ENCODE data around the gene UGT1A6. TPM values are rescaled to one million over a fixed set of nuclear protein-coding genes. Genes with fewer than 3 reads are reported as not detected.

Gene UGT1A6
- total and polyA plus RNA-seq, 2 donors (not counting 1 experiment from before 2014, with no cell fraction given), result not detected

DNA sequence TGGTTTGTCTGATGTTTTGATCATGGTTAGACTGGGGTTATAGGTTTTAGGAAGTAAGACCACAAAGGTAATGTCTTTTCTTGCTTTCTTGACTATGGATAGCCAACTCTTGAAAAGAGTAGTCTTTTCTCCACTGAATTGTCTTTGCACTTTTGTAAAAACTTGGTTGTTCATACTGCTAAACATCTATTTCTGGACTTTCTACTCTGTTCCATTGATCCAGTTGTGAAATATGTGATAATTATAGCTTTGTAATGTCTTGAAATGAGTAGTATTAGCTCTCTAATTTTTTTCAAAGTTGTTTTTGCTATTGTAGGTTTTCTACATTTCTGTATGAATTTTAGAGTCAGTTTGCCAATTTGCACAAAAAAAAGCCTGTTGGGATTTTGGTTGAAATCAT lies 34.1 kb upstream of the UGT1A6 start:
- no peak overlapping the region for H3K27ac ChIP-seq (ENCODE audit: insufficient read depth, low read length)
- no peaks in the 10 kb centered on the region for H3K9me3 ChIP-seq (ENCODE audit: control insufficient read depth, insufficient read depth, low read depth, low read length)
- no peak for TF ChIP-seq EZH2 (IDR thresholded peaks at IDR 0.05; ENCODE audit: low read length, missing control alignments)
- TF ChIP-seq, protein P1, sequence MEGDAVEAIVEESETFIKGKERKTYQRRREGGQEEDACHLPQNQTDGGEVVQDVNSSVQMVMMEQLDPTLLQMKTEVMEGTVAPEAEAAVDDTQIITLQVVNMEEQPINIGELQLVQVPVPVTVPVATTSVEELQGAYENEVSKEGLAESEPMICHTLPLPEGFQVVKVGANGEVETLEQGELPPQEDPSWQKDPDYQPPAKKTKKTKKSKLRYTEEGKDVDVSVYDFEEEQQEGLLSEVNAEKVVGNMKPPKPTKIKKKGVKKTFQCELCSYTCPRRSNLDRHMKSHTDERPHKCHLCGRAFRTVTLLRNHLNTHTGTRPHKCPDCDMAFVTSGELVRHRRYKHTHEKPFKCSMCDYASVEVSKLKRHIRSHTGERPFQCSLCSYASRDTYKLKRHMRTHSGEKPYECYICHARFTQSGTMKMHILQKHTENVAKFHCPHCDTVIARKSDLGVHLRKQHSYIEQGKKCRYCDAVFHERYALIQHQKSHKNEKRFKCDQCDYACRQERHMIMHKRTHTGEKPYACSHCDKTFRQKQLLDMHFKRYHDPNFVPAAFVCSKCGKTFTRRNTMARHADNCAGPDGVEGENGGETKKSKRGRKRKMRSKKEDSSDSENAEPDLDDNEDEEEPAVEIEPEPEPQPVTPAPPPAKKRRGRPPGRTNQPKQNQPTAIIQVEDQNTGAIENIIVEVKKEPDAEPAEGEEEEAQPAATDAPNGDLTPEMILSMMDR (conservative IDR thresholded peaks at IDR 0.05 in 1 of 2, IDR thresholded peaks at IDR 0.05 in 1 of 2; ENCODE audit: low read depth in 1 of 2, low read length in 2 of 2), result no peak
- no peak overlapping the region for H3K9ac ChIP-seq (ENCODE audit: insufficient read depth, low read length)
- no peaks in the 10 kb centered on the region for H3K4me1 ChIP-seq (ENCODE audit: control insufficient read depth, extremely low read depth, insufficient read depth, low read length)
- no peaks in the 10 kb centered on the region for H4K20me1 ChIP-seq (ENCODE audit: control insufficient read depth, extremely low read depth, insufficient read depth, low read length)
- H3K36me3 ChIP-seq (ENCODE audit: control insufficient read depth, insufficient read depth, low read length), result no peaks in the 10 kb centered on the region
- no peaks in the 10 kb centered on the region for H3K79me2 ChIP-seq (ENCODE audit: control insufficient read depth, insufficient read depth, low read length)
- H3K4me3 ChIP-seq (replicated peaks in 1 of 4; ENCODE audit: control extremely low read depth in 1 of 4, insufficient read depth in 1 of 4, low read depth in 3 of 4, low read length in 4 of 4), result no peak overlapping the region
- DNase-seq (ENCODE audit: low read depth in 2 of 2), result no peak
- no peaks in the 10 kb centered on the region for H3K27me3 ChIP-seq (ENCODE audit: control insufficient read depth, insufficient read depth, low read length)
- H2AFZ ChIP-seq (ENCODE audit: low read length), result no peak overlapping the region
- H3K4me2 ChIP-seq (ENCODE audit: extremely low read depth, insufficient read depth, low read length), result no peak overlapping the region

DNA sequence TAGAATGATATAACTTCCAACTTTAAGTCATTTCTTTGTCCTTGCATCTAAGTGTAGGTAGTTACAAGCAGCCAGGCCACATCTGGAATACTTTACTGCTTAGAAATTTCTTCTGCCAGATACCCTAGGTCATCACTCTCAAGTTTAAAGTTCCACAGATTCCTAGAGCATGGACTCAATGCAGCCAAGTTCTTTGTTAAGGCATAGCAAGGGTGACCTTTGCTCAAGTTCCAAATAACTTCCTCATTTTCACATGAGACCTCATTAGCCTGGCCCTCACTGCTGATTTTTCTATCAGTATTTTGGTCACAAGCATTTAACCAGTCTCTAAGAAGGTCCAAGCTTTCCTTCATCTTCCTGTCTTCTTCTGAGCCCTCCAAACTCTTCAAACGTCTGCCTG lies 28.8 kb upstream of the UGT1A6 start:
- H3K4me3 ChIP-seq (replicated peaks in 1 of 4; ENCODE audit: control extremely low read depth in 1 of 4, insufficient read depth in 1 of 4, low read depth in 3 of 4, low read length in 4 of 4), result no peak overlapping the region
- no peak overlapping the region for H3K27ac ChIP-seq (ENCODE audit: insufficient read depth, low read length)
- H4K20me1 ChIP-seq (ENCODE audit: control insufficient read depth, extremely low read depth, insufficient read depth, low read length), result no peaks in the 10 kb centered on the region
- H3K9me3 ChIP-seq (ENCODE audit: control insufficient read depth, insufficient read depth, low read depth, low read length), result no peaks in the 10 kb centered on the region
- no peak overlapping the region for H3K9ac ChIP-seq (ENCODE audit: insufficient read depth, low read length)
- TF ChIP-seq EZH2 (IDR thresholded peaks at IDR 0.05; ENCODE audit: low read length, missing control alignments), result no peak
- TF ChIP-seq, protein P1 (conservative IDR thresholded peaks at IDR 0.05 in 1 of 2, IDR thresholded peaks at IDR 0.05 in 1 of 2; ENCODE audit: low read depth in 1 of 2, low read length in 2 of 2), result no peak
- H3K27me3 ChIP-seq (ENCODE audit: control insufficient read depth, insufficient read depth, low read length), result no peaks in the 10 kb centered on the region
- H3K36me3 ChIP-seq (ENCODE audit: control insufficient read depth, insufficient read depth, low read length), result no peaks in the 10 kb centered on the region
- H3K79me2 ChIP-seq (ENCODE audit: control insufficient read depth, insufficient read depth, low read length), result no peaks in the 10 kb centered on the region
- no peak overlapping the region for H3K4me2 ChIP-seq (ENCODE audit: extremely low read depth, insufficient read depth, low read length)
- H3K4me1 ChIP-seq (ENCODE audit: control insufficient read depth, extremely low read depth, insufficient read depth, low read length), result no peaks in the 10 kb centered on the region
- no peak for DNase-seq (ENCODE audit: low read depth in 2 of 2)
- no peak overlapping the region for H2AFZ ChIP-seq (ENCODE audit: low read length)

- H3K27ac ChIP-seq (ENCODE audit: insufficient read depth, low read length), result no peak overlapping the region
Measured at GRCh38 chr2:233668605-233669260, 24.0 kb upstream of the UGT1A6 start.

More at GRCh38 chr2:233668605-233669260, 24.0 kb upstream of the UGT1A6 start:
- no peak overlapping the region for H3K4me3 ChIP-seq (replicated peaks in 1 of 4; ENCODE audit: control extremely low read depth in 1 of 4, insufficient read depth in 1 of 4, low read depth in 3 of 4, low read length in 4 of 4)
- no peak overlapping the region for H3K9ac ChIP-seq (ENCODE audit: insufficient read depth, low read length)
- H4K20me1 ChIP-seq (ENCODE audit: control insufficient read depth, extremely low read depth, insufficient read depth, low read length), result no peaks in the 10 kb centered on the region
- H3K9me3 ChIP-seq (ENCODE audit: control insufficient read depth, insufficient read depth, low read depth, low read length), result no peaks in the 10 kb centered on the region
- H3K36me3 ChIP-seq (ENCODE audit: control insufficient read depth, insufficient read depth, low read length), result no peaks in the 10 kb centered on the region
- no peak overlapping the region for H2AFZ ChIP-seq (ENCODE audit: low read length)
- H3K4me2 ChIP-seq (ENCODE audit: extremely low read depth, insufficient read depth, low read length), result no peak overlapping the region
- TF ChIP-seq, protein P1 (conservative IDR thresholded peaks at IDR 0.05 in 1 of 2, IDR thresholded peaks at IDR 0.05 in 1 of 2; ENCODE audit: low read depth in 1 of 2, low read length in 2 of 2), result no peak
- no peak for TF ChIP-seq EZH2 (IDR thresholded peaks at IDR 0.05; ENCODE audit: low read length, missing control alignments)
- no peaks in the 10 kb centered on the region for H3K27me3 ChIP-seq (ENCODE audit: control insufficient read depth, insufficient read depth, low read length)
- no peaks in the 10 kb centered on the region for H3K79me2 ChIP-seq (ENCODE audit: control insufficient read depth, insufficient read depth, low read length)
- no peaks in the 10 kb centered on the region for H3K4me1 ChIP-seq (ENCODE audit: control insufficient read depth, extremely low read depth, insufficient read depth, low read length)
- DNase-seq (ENCODE audit: low read depth in 2 of 2), result no peak

All from fibroblast of lung (primary cell).